HepG2 (cell line): Measurements from ENCODE around the gene SMO. TPM values are rescaled to one million over a fixed set of nuclear protein-coding genes. Genes with fewer than 3 reads are reported as not detected.

Experiments
- MAFG ChIP-seq: sonication (generic); formaldehyde crosslinking; IDR thresholded peaks from 2 replicates; pipeline ENCODE4 v1.5.1; 2020; ENCODE audit warnings: mild to moderate bottlenecking, missing genetic modification reagents
- MTF1 ChIP-seq: sonication (generic); formaldehyde crosslinking; IDR thresholded peaks from 2 replicates; pipeline ENCODE4 v1.5.0; 2020; ENCODE audit warnings: missing genetic modification reagents
- NFKB2 ChIP-seq: sonication (generic); formaldehyde crosslinking; IDR thresholded peaks from 2 replicates; pipeline ENCODE4 v1.4.0; 2020; ENCODE audit warnings: missing genetic modification reagents, borderline replicate concordance
- NR2F1 ChIP-seq, 2 experiments: fragments of 450-650 bp in 1 of 2; formaldehyde crosslinking in 1 of 2; IDR thresholded peaks; 2 replicates each; pipeline versions ENCODE4 v1.5.0 to v1.6.1; 2016 to 2020; ENCODE audit warnings: mild to moderate bottlenecking in 1 of 2, missing compliant biosample characterization in 1 of 2, missing genetic modification reagents in 1 of 2, moderate library complexity in 1 of 2
- ZNF230 ChIP-seq: sonication (generic); formaldehyde crosslinking; IDR thresholded peaks from 2 replicates; pipeline ENCODE4 v1.4.0; 2020; ENCODE audit warnings: mild to moderate bottlenecking, missing genetic modification reagents
- ZNF747 ChIP-seq: sonication (generic); formaldehyde crosslinking; IDR thresholded peaks from 2 replicates; pipeline ENCODE4 v1.8.1; 2023; ENCODE audit warnings: missing genetic modification reagents, mild to moderate bottlenecking, borderline replicate concordance
- ZSCAN22 ChIP-seq: sonication (generic); formaldehyde crosslinking; IDR thresholded peaks from 2 replicates; pipeline ENCODE4 v1.4.0; 2020; ENCODE audit warnings: mild to moderate bottlenecking, missing genetic modification reagents
- polyA plus RNA-seq, 8 experiments: library from polyadenylated mRNA; depleted of rRNA in 3 of 8; stranded (reverse) in 7 of 8; unstranded in 1 of 8; fragments of >200 nt; fragmentation: Illumina TruSeq in 4 of 8; extraction: Trizol in 4 of 8; gene quantifications; 2 replicates each; pipeline versions ENCODE4 v1.2.1 to v1.2.3, GENCODE V29; 2011 to 2016; ENCODE audit warnings: low read depth in 4 of 8, missing spikeins in 1 of 8, mixed read lengths in 1 of 8; ENCODE audit not compliant: insufficient read depth in 1 of 8
- total RNA-seq, 5 experiments: library from RNA; depleted of rRNA; stranded (reverse); fragments of >200 nt; fragmentation: Illumina TruSeq; extraction: Trizol; gene quantifications; 2 replicates each; pipeline ENCODE4 v1.2.3, GENCODE V29; 2016; ENCODE audit warnings: low read depth in 1 of 5
- TF ChIP-seq, protein P1 (sequence below): sonication (generic); formaldehyde crosslinking; conservative IDR thresholded peaks from 2 replicates; pipeline ENCODE4 v1.4.0; 2020; ENCODE audit warnings: mild to moderate bottlenecking, missing genetic modification reagents, moderate library complexity
- TF ChIP-seq, protein P2 (sequence below): sonication (generic); formaldehyde crosslinking; IDR thresholded peaks from 2 replicates; pipeline ENCODE4 v1.5.1; 2020; ENCODE audit warnings: missing genetic modification reagents, mild to moderate bottlenecking, borderline replicate concordance
- TF ChIP-seq, protein P3 (sequence below): sonication (generic); formaldehyde crosslinking; IDR thresholded peaks from 2 replicates; pipeline ENCODE4 v1.8.0; 2022; ENCODE audit warnings: missing genetic modification reagents, low read depth, mild to moderate bottlenecking, borderline replicate concordance
- TF ChIP-seq, protein P4 (sequence below), 2 experiments: fragments of 450-650 bp in 1 of 2; sonication (generic) in 1 of 2; formaldehyde crosslinking; IDR thresholded peaks; 2 replicates each; pipeline versions ENCODE4 v1.5.0 to v1.8.0; 2020 to 2022; ENCODE audit warnings: mild to moderate bottlenecking in 1 of 2, missing genetic modification reagents in 1 of 2
- TF ChIP-seq, protein P5 (sequence below): sonication (generic); formaldehyde crosslinking; IDR thresholded peaks from 2 replicates; pipeline ENCODE4 v1.5.0; 2020; ENCODE audit warnings: mild to moderate bottlenecking, missing genetic modification reagents
- TF ChIP-seq, protein P6 (sequence below): sonication (generic); formaldehyde crosslinking; IDR thresholded peaks from 2 replicates; pipeline ENCODE4 v1.4.0; 2020; ENCODE audit warnings: missing genetic modification reagents

Gene SMO
- total and polyA plus RNA-seq, 2 of the 13 experiments (the other 11 are each of a cell fraction or from before 2014, with no cell fraction given): 23.8 to 32.3 TPM

DNA sequence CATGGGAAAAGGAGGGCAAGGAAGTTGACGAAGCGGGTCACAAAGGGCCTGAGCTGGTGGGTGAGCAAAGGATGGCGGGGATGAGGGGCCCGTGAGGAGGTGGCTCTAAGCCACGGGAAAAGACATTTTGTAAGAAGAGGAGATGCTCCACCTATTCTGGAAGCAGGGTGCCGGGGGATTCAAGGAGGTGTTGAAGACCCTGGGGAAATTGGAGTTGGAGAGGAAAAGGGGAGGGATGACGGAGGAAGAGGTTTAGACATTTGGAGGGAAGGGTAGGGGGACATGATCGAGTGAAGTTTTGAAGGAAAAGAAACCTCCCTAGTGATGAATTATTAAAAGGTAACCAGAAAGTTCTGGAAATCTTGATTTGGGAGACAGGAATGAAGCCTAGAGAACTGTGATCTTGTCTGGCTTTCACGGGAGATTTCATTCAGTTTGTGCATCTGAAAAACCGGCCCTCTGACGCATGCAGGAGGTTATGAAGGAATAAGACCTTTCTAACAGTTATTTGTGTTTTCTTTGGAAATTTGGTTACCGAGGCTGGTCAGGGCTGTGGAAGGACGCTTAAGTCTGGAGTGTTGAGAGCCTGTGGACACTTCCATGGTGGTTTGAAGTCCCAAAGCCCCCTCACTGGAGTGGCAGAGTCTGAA is 1.4 kb downstream of the SMO start (continued):
- TF ChIP-seq NR2F1 (CRISPR knock-in tag; IDR thresholded peaks at IDR 0.05) (no peak), NFKB2 (no peak), MTF1 (CRISPR knock-in tag) (no peak), ZNF230 (CRISPR knock-in tag) (no peak), MAFG (no peak), ZNF747 (CRISPR knock-in tag) (peak; percentile 11; the same call in 1 of the 2 replicates), ZSCAN22 (no peak)
- TF ChIP-seq, protein P1, sequence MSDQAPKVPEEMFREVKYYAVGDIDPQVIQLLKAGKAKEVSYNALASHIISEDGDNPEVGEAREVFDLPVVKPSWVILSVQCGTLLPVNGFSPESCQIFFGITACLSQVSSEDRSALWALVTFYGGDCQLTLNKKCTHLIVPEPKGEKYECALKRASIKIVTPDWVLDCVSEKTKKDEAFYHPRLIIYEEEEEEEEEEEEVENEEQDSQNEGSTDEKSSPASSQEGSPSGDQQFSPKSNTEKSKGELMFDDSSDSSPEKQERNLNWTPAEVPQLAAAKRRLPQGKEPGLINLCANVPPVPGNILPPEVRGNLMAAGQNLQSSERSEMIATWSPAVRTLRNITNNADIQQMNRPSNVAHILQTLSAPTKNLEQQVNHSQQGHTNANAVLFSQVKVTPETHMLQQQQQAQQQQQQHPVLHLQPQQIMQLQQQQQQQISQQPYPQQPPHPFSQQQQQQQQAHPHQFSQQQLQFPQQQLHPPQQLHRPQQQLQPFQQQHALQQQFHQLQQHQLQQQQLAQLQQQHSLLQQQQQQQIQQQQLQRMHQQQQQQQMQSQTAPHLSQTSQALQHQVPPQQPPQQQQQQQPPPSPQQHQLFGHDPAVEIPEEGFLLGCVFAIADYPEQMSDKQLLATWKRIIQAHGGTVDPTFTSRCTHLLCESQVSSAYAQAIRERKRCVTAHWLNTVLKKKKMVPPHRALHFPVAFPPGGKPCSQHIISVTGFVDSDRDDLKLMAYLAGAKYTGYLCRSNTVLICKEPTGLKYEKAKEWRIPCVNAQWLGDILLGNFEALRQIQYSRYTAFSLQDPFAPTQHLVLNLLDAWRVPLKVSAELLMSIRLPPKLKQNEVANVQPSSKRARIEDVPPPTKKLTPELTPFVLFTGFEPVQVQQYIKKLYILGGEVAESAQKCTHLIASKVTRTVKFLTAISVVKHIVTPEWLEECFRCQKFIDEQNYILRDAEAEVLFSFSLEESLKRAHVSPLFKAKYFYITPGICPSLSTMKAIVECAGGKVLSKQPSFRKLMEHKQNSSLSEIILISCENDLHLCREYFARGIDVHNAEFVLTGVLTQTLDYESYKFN (CRISPR knock-in tag): no peak
- TF ChIP-seq, protein P2, sequence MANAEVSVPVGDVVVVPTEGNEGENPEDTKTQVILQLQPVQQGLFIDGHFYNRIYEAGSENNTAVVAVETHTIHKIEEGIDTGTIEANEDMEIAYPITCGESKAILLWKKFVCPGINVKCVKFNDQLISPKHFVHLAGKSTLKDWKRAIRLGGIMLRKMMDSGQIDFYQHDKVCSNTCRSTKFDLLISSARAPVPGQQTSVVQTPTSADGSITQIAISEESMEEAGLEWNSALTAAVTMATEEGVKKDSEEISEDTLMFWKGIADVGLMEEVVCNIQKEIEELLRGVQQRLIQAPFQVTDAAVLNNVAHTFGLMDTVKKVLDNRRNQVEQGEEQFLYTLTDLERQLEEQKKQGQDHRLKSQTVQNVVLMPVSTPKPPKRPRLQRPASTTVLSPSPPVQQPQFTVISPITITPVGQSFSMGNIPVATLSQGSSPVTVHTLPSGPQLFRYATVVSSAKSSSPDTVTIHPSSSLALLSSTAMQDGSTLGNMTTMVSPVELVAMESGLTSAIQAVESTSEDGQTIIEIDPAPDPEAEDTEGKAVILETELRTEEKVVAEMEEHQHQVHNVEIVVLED (CRISPR knock-in tag): no peak
- TF ChIP-seq, protein P3, sequence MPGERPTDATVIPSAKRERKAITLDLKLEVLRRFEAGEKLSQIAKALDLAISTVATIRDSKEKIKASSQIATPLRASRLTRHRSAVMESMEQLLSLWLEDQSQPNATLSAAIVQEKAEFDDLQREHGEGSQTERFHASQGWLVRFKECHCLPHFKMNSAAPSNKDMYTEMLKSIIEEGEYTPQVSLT (CRISPR knock-in tag): no peak
- TF ChIP-seq, protein P4, sequence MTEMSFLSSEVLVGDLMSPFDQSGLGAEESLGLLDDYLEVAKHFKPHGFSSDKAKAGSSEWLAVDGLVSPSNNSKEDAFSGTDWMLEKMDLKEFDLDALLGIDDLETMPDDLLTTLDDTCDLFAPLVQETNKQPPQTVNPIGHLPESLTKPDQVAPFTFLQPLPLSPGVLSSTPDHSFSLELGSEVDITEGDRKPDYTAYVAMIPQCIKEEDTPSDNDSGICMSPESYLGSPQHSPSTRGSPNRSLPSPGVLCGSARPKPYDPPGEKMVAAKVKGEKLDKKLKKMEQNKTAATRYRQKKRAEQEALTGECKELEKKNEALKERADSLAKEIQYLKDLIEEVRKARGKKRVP (CRISPR knock-in tag; IDR thresholded peaks at IDR 0.05): no peak
- TF ChIP-seq, protein P5, sequence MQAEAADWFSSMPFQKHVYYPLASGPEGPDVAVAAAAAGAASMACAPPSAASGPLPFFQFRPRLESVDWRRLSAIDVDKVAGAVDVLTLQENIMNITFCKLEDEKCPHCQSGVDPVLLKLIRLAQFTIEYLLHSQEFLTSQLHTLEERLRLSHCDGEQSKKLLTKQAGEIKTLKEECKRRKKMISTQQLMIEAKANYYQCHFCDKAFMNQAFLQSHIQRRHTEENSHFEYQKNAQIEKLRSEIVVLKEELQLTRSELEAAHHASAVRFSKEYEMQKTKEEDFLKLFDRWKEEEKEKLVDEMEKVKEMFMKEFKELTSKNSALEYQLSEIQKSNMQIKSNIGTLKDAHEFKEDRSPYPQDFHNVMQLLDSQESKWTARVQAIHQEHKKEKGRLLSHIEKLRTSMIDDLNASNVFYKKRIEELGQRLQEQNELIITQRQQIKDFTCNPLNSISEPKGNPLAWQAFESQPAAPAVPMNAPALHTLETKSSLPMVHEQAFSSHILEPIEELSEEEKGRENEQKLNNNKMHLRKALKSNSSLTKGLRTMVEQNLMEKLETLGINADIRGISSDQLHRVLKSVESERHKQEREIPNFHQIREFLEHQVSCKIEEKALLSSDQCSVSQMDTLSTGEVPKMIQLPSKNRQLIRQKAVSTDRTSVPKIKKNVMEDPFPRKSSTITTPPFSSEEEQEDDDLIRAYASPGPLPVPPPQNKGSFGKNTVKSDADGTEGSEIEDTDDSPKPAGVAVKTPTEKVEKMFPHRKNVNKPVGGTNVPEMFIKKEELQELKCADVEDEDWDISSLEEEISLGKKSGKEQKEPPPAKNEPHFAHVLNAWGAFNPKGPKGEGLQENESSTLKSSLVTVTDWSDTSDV (CRISPR knock-in tag): no peak
- TF ChIP-seq, protein P6, sequence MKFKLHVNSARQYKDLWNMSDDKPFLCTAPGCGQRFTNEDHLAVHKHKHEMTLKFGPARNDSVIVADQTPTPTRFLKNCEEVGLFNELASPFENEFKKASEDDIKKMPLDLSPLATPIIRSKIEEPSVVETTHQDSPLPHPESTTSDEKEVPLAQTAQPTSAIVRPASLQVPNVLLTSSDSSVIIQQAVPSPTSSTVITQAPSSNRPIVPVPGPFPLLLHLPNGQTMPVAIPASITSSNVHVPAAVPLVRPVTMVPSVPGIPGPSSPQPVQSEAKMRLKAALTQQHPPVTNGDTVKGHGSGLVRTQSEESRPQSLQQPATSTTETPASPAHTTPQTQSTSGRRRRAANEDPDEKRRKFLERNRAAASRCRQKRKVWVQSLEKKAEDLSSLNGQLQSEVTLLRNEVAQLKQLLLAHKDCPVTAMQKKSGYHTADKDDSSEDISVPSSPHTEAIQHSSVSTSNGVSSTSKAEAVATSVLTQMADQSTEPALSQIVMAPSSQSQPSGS (CRISPR knock-in tag): 0 out of 2 replicates have a peak, but pooled peaks have one; percentile 7
